HL-60 (cell line): Measurements from ENCODE around the gene KRT12.

Experiments
- DNase-seq, 2 experiments: peaks; one replicate each; pipeline ENCODE4 v3.0.0-alpha.2; 2010 to 2020; ENCODE audit warnings: low read depth in 1 of 2, low spot score in 1 of 2
- H3K27ac ChIP-seq: fragments of 250-450 bp; sonication (Bioruptor Pico); replicated peaks from 2 replicates; pipeline ENCODE4 v1.5.1; 2020; ENCODE audit warnings: mild to moderate bottlenecking, moderate library complexity
- H3K27me3 ChIP-seq: fragments of 250-450 bp; sonication (Bioruptor Pico); 2 replicates; pipeline ENCODE4 v1.5.1; 2021; ENCODE audit warnings: mild to moderate bottlenecking, moderate library complexity; ENCODE audit not compliant: insufficient read depth, poor library complexity, severe bottlenecking
- H3K4me3 ChIP-seq: replicated peaks from 2 replicates; pipeline ENCODE4 v1.5.1; 2011; ENCODE audit warnings: mild to moderate bottlenecking, control low read depth, low read length; ENCODE audit not compliant: insufficient read depth
- CTCF ChIP-seq: IDR thresholded peaks from one replicate; pipeline ENCODE4 v1.5.1; 2011; ENCODE audit warnings: low read length, control low read depth, inconsistent platforms; ENCODE audit not compliant: insufficient read depth
- GABPA ChIP-seq: IDR thresholded peaks from 2 replicates; pipeline ENCODE4 v1.6.1; 2012; ENCODE audit warnings: low read depth
- POLR2AphosphoS5 ChIP-seq: IDR thresholded peaks from 2 replicates; pipeline ENCODE4 v1.6.1; 2012; ENCODE audit warnings: low read depth
- REST ChIP-seq: IDR thresholded peaks from 2 replicates; pipeline ENCODE4 v1.6.1; 2012; ENCODE audit warnings: low read depth; ENCODE audit not compliant: insufficient replicate concordance
- SPI1 ChIP-seq: IDR thresholded peaks from 2 replicates; pipeline ENCODE4 v1.6.1; 2012; ENCODE audit warnings: low read depth, mild to moderate bottlenecking, borderline replicate concordance

The KRT12 gene

GRCh38 chr17:40825599-40825998, 41.4 kb downstream of the KRT12 start:
- no peak overlapping the region for H3K27ac ChIP-seq
- no peak for DNase-seq
- no peaks in the 10 kb centered on the region for H3K27me3 ChIP-seq
- no peak for TF ChIP-seq REST
- TF ChIP-seq SPI1 = no peak
- TF ChIP-seq GABPA = no peak
- no peak for TF ChIP-seq CTCF
- no peak for TF ChIP-seq POLR2AphosphoS5
- H3K4me3 ChIP-seq = no peak overlapping the region

- H3K27me3 ChIP-seq = no peaks in the 10 kb centered on the region
- no peak for DNase-seq
- TF ChIP-seq REST = no peak
- TF ChIP-seq GABPA = no peak
- no peak for TF ChIP-seq CTCF
- TF ChIP-seq SPI1 = no peak
- no peak for TF ChIP-seq POLR2AphosphoS5
- no peak overlapping the region for H3K27ac ChIP-seq
- H3K4me3 ChIP-seq = no peak overlapping the region
These were observed 42.8 kb downstream of the KRT12 start for GRCh38 chr17:40824015-40824832.

GRCh38 chr17:40822132-40822812, 44.8 kb downstream of the KRT12 start, which contains the start of gene KRT10:
TSS of gene KRT10 (minus strand) at chr17:40822614. CDS start at chr17:40822585, 29 bp downstream.
- no peak within 1 kb of the TSS for H3K4me3 ChIP-seq
- no peaks in the 10 kb centered on the region for H3K27me3 ChIP-seq
- no peak within 1 kb of the TSS for H3K27ac ChIP-seq
- no peak for DNase-seq
- no peak for TF ChIP-seq SPI1
- TF ChIP-seq REST = peak; percentile 75
